Chondrocyte (in vitro differentiated cells): ENCODE measurements around the gene RAB7B. TPM values are rescaled to one million over a fixed set of nuclear protein-coding genes. Genes with fewer than 3 reads are reported as not detected.

Experiments used
- DNase-seq: peaks from one replicate; pipeline ENCODE4 v3.0.0; 2021; ENCODE audit warnings: mixed read lengths, low spot score
- H3K27ac Mint-ChIP-seq: one replicate; pipeline ENCODE4 v1.8.0; 2021; ENCODE audit warnings: mild to moderate bottlenecking, moderate library complexity, mixed read lengths; ENCODE audit not compliant: unreplicated experiment
- H3K27me3 Mint-ChIP-seq: 2 replicates; pipeline ENCODE4 v1.8.0; 2021; ENCODE audit warnings: low read depth, mixed read lengths
- H3K36me3 Mint-ChIP-seq: 2 replicates; pipeline ENCODE4 v1.8.0; 2021; ENCODE audit warnings: low read depth, mixed read lengths
- H3K4me1 Mint-ChIP-seq: 2 replicates; pipeline ENCODE4 v1.8.0; 2021; ENCODE audit warnings: low read depth, mild to moderate bottlenecking, mixed read lengths
- H3K4me3 Mint-ChIP-seq: one replicate; pipeline ENCODE4 v1.8.0; 2021; ENCODE audit warnings: mild to moderate bottlenecking, moderate library complexity, mixed read lengths; ENCODE audit not compliant: unreplicated experiment
- H3K9me3 Mint-ChIP-seq: 2 replicates; pipeline ENCODE4 v1.8.0; 2021; ENCODE audit warnings: low read depth, mixed read lengths
- total RNA-seq: library from RNA; stranded (reverse); gene quantifications from 3 replicates; pipeline ENCODE4 v1.2.1, GENCODE V29; 2021
- TF ChIP-seq, protein P1 (sequence below): fragments of 200-600 bp; sonication (generic); IDR thresholded peaks from 2 replicates; pipeline ENCODE4 v1.5.0; 2021; ENCODE audit warnings: antibody characterized with exemption, mild to moderate bottlenecking, moderate library complexity

The RAB7B gene
- total RNA-seq, 1 donor from 2014 or later, result 4.5 TPM

- Mint-ChIP-seq H3K4me1 (peaks cover 8% of the 10 kb centered on the region), H3K36me3 (peaks cover 11% of the 10 kb centered on the region), H3K27ac (no peak overlapping the region)
These were observed 21.9 kb downstream of the RAB7B start for GRCh38 chr1:205981257-205981656.

DNA sequence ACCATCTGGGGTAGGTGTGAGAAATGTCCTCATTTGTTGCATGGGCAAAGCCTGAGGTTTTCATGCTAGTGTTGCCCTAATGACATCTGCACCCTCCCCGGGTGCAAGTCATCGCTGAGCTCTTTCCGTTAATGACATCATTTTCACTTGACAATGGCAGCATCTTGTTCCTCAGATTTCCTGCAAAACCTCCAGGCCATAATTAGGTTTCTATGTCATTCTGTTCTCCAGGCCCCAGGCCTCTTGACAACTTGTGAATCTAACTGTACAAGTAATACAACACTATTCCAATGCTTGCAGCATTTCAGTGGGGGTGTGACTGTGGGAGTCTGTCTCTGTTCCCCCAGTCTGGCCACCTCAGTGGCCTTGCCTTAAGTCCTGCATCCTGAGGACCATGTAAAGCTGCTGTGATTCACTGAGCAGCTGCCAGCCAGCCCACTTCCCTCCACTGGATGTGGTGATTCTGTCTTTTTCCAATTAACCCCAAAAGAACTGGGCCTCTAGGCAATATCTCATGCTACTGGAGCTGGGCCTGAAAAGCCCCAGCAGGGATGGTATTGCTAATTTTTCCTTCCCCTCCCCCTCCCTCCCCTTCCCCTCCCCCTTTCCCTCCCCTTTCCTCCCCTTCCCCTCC, 22.8 kb downstream of the RAB7B start:
- TF ChIP-seq, protein P1, sequence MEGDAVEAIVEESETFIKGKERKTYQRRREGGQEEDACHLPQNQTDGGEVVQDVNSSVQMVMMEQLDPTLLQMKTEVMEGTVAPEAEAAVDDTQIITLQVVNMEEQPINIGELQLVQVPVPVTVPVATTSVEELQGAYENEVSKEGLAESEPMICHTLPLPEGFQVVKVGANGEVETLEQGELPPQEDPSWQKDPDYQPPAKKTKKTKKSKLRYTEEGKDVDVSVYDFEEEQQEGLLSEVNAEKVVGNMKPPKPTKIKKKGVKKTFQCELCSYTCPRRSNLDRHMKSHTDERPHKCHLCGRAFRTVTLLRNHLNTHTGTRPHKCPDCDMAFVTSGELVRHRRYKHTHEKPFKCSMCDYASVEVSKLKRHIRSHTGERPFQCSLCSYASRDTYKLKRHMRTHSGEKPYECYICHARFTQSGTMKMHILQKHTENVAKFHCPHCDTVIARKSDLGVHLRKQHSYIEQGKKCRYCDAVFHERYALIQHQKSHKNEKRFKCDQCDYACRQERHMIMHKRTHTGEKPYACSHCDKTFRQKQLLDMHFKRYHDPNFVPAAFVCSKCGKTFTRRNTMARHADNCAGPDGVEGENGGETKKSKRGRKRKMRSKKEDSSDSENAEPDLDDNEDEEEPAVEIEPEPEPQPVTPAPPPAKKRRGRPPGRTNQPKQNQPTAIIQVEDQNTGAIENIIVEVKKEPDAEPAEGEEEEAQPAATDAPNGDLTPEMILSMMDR, result no peak
- peaks cover 6% of the 10 kb centered on the region for H3K4me1 Mint-ChIP-seq
- no peaks in the 10 kb centered on the region for H3K27me3 Mint-ChIP-seq
- DNase-seq, result no peak
- no peak overlapping the region for H3K27ac Mint-ChIP-seq
- no peaks in the 10 kb centered on the region for H3K9me3 Mint-ChIP-seq
- peaks cover 11% of the 10 kb centered on the region for H3K36me3 Mint-ChIP-seq
- no peak overlapping the region for H3K4me3 Mint-ChIP-seq

More at GRCh38 chr1:205981257-205981656, 21.9 kb downstream of the RAB7B start:
- no peaks in the 10 kb centered on the region for H3K9me3 Mint-ChIP-seq
- H3K4me3 Mint-ChIP-seq, result no peak overlapping the region
- no peaks in the 10 kb centered on the region for H3K27me3 Mint-ChIP-seq
- TF ChIP-seq, protein P1, result no peak
- DNase-seq, result no peak

- TF ChIP-seq, protein P1, result no peak
- H3K9me3 Mint-ChIP-seq, result no peaks in the 10 kb centered on the region
- H3K4me3 Mint-ChIP-seq, result no peak overlapping the region
- no peak overlapping the region for H3K27ac Mint-ChIP-seq
- no peak for DNase-seq
- peaks cover 11% of the 10 kb centered on the region for H3K36me3 Mint-ChIP-seq
- H3K27me3 Mint-ChIP-seq, result no peaks in the 10 kb centered on the region
- H3K4me1 Mint-ChIP-seq, result peaks cover 6% of the 10 kb centered on the region
These were observed 23.9 kb downstream of the RAB7B start for GRCh38 chr1:205979301-205979700.

DNA sequence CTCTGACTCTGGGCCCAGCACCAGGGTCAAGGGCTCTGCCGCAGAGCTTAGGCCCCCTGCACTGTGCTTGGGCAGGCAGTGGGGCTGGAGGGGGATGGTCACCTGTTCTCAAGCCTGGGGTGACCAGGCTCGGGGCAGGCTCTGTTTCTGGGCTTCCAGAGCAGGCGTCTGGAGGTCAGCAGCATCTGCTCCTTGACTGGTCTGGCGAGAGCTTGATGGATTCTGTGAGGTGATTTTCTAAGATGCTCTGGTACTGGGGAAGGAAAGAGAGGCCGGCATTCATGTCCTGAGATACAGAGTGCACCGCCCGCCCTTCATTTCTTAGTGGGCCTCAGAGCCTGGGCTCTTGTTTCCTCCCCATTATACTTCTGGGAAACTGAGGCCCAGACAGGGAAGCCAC, 24.5 kb downstream of the RAB7B start:
- no peak for DNase-seq
- no peak overlapping the region for H3K27ac Mint-ChIP-seq
- H3K4me1 Mint-ChIP-seq, result peaks cover 6% of the 10 kb centered on the region

DNA sequence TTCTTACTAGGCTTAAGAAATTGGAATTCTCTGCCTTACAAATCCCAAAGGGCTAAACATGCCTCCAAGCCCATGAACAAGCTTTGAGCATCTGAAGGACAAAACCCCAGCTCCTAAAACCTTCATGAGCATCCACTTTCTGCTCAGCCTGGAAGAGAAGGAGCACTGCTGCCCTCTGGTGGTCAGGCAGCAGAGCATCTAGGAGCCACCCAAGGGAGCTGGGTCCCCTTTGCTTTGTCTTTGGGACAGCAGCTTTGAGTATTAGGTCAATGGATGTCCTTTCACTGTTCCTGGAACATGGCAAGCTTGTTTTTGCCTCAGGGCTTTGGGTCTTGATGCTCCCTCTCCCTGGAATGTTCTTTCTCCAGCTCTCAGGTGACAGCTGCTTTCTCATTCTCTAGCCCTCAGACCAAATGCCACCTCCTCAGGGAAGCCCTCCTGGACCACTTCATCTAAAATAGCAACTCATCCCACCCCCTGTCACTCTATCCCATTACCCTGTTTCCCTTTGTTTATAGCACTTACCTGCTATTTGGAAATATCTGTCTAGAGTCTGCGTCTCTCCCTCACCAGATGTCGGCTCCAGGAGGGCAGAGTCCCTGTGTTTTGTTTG, 25.7 kb downstream of the RAB7B start:
- Mint-ChIP-seq H3K27ac (no peak overlapping the region), H3K4me3 (no peak overlapping the region), H3K27me3 (no peaks in the 10 kb centered on the region), H3K9me3 (no peaks in the 10 kb centered on the region), H3K4me1 (peaks cover 6% of the 10 kb centered on the region), H3K36me3 (peaks cover 8% of the 10 kb centered on the region)
- TF ChIP-seq, protein P1, result peak; percentile 99
- no peak for DNase-seq

More for the DNA sequence above, 24.5 kb downstream of the RAB7B start:
- Mint-ChIP-seq H3K27me3 (no peaks in the 10 kb centered on the region), H3K4me3 (no peak overlapping the region), H3K9me3 (no peaks in the 10 kb centered on the region), H3K36me3 (peaks cover 11% of the 10 kb centered on the region)
- TF ChIP-seq, protein P1, result no peak
